ENCODE results near the gene PLCXD1.

PLCXD1 gene

DNA sequence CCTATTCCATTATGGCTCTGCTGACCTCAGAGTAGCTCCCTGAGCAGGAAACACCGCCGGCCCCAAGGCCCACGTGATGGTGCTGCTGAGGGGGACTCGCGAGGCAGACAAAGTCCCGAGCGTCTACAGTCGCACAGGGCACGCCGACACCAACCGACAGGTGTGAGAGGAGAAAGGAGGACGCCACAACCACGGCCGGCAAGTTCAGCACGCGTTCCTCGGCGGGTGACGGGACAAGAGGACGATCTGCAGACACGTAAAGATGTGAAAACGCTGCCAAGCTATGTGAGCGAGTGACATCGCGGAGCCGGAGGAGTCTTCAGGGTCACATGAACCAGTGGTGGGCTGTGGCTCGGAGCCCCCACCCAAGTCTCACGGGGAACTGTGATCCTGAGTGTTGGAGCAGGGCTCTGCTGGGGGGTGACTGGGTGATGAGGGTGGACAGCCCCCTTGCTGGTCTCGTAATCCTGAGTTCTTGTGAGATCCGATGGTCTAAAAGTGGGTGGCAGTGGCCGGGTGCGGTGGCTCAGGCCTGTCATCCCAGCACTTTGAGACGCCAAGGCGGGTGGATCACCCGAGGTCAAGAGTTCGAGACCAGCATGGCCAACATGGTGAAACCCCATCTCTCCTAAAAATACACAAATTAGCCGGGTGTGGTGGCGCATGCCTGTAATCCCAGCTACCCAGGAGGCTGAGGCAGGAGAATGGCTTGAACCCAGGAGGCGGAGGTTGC is 71.6 kb downstream of the PLCXD1 start:
- no peak for DNase-seq
